GM12891 (cell line): ENCODE measurements around the gene CLCN2.

Experiments
- POLR2A ChIP-seq: IDR thresholded peaks from 2 replicates; pipeline ENCODE4 v1.6.1; 2011; ENCODE audit warnings: low read depth, low read length, control low read depth
- POLR2AphosphoS5 ChIP-seq: IDR thresholded peaks from 2 replicates; pipeline ENCODE4 v1.6.1; 2011; ENCODE audit warnings: low read depth, low read length, control low read depth

GRCh38 chr3:184311633-184312032 is 49.8 kb downstream of the CLCN2 start:
- TF ChIP-seq POLR2AphosphoS5 (no peak), POLR2A (no peak)
